HuH-7.5 (cell line): ENCODE data around the gene GATA5.

Source experiments
- DNase-seq: peaks from one replicate; pipeline ENCODE4 v3.0.0; 2011; ENCODE audit warnings: low spot score

Gene GATA5

DNA sequence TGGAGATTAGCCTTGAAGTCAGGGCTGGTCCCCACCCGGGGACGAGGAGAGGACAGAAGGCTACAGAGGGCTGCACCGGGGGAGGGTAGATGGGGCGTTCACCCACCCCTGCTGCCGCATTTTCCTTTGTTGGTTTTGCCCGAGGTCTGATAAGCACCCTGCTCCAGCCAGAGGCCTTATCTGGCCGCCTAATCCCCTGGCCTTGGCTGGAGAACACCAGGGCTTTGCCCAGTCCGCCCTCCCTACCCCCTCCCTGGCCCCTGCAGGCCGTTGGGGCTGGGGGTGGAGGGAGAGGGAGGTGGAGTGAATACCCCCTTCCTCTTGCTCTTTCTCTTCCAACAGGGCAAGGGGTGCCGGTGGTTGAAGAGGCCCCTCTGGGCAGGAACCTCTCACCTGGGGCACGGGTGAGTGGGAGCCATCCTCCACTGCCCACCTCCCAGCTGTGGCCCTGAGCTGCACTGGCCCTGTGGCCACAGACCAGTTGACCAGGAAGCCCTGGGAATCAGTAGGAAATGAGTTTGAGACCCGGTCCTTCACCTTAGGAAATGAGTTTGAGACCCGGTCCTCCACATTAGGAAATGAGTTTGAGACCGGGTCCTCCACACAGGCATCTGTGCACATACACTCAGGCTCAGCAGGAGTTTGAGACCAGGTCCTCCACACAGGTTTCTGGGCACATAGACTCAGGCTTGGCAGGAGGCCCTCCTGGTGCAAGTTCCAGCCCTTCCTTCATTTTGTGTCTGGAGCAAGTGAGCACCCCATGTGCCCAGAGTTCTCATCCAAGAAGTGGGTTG lies 12.0 kb upstream of the GATA5 start:
- no peak for DNase-seq

DNA sequence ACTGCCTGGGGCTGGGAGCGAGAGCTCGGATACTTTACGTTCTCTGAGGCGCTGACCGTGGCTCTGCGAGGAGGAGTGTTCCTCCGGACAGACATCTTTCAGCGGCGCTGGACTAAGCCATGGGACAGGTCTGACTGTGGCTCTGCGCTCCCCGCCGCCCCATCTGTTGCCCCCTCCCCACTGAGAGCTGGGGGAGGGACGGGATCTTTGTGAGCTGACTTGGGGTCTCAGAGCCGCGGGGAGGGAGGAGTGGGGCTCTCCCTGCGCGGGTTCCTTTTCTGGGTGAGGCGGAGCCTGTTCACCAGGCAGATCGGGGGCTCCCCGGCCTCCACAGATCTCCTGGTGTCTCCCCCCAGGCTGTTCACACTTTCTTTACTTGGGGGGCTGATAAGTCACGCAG lies 11.3 kb upstream of the GATA5 start:
- no peak for DNase-seq

DNA sequence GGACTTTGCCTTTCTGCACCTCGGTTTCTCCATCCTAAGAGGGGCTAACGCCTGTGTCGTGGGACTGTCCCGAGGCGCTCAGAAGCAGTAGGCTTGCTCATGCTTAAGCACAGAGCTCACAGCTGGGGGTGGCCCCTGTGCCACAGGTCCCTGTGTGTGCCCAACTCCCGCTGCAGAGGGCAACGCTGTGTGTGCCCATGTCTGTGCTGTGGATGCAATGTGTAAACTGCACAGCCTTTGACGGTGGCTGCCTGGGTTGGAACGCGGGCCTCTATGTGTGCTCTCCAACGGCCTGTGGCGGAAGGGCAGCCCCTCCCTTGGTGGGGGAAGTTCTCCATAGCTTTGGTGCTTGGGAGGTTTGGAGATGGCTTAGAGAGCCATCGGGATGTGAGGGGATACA lies 10.7 kb upstream of the GATA5 start:
- DNase-seq, result no peak

- no peak for DNase-seq
Measured at GRCh38 chr20:62485701-62486089, 9.9 kb upstream of the GATA5 start.

- no peak for DNase-seq
Measured at GRCh38 chr20:62485062-62485700, 9.4 kb upstream of the GATA5 start.

DNA sequence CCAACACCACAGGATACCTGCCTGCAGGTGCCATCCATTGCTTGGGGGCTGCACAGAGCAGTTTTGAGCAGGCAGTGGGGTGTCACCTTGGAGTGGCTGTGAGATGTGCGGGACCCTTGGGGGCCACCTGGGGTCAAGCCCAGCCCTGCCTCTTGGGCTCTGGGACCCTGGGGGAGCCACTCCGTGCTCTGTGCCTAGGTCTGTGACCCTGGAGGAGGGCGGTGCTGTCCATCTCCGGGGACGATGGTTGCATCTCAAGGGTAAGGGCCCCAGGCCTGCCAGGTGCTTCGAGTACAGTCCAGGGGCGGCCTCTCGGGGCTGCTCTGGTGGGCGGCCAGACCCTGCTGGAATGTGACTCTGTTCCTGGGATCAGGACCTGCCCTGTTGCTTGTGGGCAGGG lies 8.7 kb upstream of the GATA5 start:
- no peak for DNase-seq

GRCh38 chr20:62483613-62484458 lies 8.0 kb upstream of the GATA5 start:
- no peak for DNase-seq

DNA sequence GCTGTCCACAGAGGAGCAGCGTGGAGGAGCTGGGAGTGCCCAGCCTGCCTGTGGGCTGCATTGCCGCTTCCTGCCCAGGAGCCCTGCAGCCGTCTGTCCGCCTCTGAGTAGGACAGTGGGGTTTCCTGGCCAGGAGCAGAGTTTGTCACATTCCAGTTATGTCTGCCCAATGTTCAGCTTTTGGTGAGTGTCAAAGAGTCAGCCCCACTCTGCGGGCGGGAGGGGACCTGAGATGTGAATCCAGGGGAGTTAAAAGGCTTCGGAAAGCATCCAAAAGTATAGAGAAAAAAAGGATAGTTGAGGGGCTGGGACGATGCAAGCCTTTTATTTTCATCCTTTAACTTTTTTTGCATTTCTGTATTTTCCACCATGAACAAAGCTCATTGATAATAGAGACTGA lies 7.2 kb upstream of the GATA5 start:
- DNase-seq, result no peak

- no peak for DNase-seq
Measured at GRCh38 chr20:62482146-62482809, 6.5 kb upstream of the GATA5 start.

- no peak for DNase-seq
Measured at GRCh38 chr20:62481425-62482145, 5.8 kb upstream of the GATA5 start.

DNA sequence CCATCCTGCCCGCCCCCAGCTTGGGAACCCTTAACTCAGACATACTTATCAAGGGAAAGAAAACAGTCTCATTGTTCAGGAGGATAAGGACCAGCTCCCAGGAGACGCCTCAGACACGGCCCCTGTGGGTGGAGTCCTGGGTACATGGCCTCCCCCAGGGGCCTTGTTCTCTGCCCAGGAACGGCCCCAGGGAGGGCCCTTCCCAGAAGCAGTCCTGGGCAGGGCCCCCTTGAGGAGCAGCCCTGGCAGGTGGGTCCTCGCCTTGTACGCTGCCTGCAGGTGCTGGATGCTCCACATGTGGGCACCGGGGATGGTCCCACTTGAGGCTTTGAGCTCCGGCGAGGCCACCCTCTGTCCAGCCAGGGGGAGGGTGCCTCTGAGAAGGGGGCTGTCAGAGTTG lies 4.5 kb upstream of the GATA5 start:
- no peak for DNase-seq

DNA sequence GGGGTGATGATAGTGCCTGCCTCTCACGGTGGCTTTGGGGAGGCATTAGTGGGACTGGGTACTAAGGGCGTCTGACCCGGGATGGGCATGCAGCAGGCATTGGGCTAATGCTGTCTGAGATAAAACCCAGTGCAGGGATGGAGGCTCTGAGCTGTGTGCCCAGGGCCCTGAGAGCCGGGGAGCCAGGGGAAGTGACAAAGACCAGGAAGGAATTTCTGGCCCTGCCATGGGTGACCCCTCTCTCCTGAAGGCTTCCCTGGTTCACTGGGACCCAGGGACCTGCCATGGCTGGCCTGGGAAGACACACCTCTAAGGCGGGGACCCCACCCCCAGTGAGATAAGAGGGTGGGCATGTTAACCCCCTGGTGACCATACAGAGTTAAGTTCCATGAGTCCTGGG lies 3.9 kb upstream of the GATA5 start:
- no peak for DNase-seq

- no peak for DNase-seq
Measured at GRCh38 chr20:62479156-62479555, 3.4 kb upstream of the GATA5 start.

- no peak for DNase-seq
Measured at GRCh38 chr20:62477669-62478455, 2.1 kb upstream of the GATA5 start.

- DNase-seq, result no peak
Measured at GRCh38 chr20:62476056-62476838, 452 bp upstream of the GATA5 start.

DNA sequence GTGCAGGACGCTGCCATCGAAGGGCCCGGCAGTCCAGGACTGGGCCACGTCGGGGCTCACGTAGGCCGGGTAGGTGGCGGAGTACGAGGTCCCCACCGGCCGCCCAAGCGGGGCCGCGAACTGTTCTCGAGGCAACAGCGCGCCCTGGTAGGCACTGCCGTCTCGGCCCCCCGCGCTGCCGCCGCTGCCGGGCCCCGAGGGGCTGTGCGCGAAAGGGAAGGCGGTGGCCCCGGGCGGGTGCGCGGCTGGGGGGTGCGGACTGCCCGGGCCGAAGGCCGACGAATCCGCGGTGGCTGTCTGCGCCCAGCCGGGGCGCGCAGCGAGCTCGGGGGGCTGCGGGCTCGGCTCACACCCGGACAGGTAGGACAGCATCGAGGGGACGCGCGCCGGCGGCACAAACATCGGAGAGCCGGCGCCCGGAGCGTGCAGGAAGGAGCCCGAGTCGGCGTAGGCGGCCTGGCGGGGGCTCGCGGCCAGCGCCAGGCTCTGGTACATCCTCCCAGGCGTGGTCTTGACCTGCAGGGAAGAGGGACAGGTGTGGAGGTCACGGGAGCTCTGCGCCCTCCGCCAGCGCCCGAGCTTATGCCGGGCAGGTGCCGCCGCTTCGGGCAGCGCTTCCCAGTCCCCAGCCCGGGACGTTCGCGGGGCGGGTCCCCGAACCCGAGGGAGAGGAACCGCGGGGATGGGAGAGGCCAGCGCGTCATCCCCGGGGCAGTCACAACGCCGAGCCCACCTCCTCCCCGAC lies 596 bp downstream of the GATA5 start:
- DNase-seq, result no peak

DNA sequence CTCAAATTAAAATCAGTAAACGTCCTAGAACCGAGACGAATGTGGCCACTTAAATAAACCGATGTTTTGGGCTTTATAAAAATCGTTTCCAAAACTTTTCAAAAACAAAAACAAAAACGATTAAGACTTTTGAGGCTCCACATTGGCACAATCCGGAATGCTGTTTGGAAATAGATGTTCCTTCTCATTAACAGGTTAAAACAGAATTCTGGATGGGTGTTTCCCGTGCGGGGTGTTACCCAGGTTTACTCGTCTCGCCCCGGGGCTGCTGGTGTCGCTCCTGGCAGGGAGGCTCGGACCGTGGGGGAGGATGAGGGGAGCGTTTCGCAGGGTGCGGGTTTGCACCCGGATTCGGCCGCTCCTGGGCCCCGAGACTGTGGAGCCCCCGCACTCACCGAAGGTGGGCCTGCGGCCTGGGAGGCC lies 1.2 kb downstream of the GATA5 start:
- no peak for DNase-seq

GRCh38 chr20:62473717-62474603 lies 1.8 kb downstream of the GATA5 start:
- DNase-seq, result no peak
